Neuronal stem cell (in vitro differentiated cells): ENCODE data around the gene FHL3.

Experiments
- DNase-seq: peaks from one replicate; pipeline ENCODE4 v3.0.0-alpha.2; 2013; ENCODE audit warnings: low spot score
- H2AFZ ChIP-seq: one replicate; pipeline ENCODE4 v1.6.1; 2013; ENCODE audit warnings: mild to moderate bottlenecking, low read length, inconsistent platforms
- H2AK5ac ChIP-seq: 2 replicates; pipeline ENCODE4 v1.6.1; 2013; ENCODE audit warnings: low read depth, mild to moderate bottlenecking, inconsistent platforms, low read length, moderate library complexity, mixed read lengths
- H2BK120ac ChIP-seq: 2 replicates; pipeline ENCODE4 v1.6.1; 2013; ENCODE audit warnings: low read depth, mild to moderate bottlenecking, inconsistent platforms, low read length, moderate library complexity, mixed read lengths
- H2BK12ac ChIP-seq: one replicate; pipeline ENCODE4 v1.6.1; 2013; ENCODE audit warnings: low read length, inconsistent platforms
- H2BK15ac ChIP-seq: 2 replicates; pipeline ENCODE4 v1.6.1; 2013; ENCODE audit warnings: mild to moderate bottlenecking, low read length, inconsistent platforms, mixed read lengths
- H2BK5ac ChIP-seq: one replicate; pipeline ENCODE4 v1.6.1; 2013; ENCODE audit warnings: inconsistent platforms, mild to moderate bottlenecking, low read length, moderate library complexity
- H3K14ac ChIP-seq: one replicate; pipeline ENCODE4 v1.6.1; 2013; ENCODE audit warnings: low read length, inconsistent platforms
- H3K18ac ChIP-seq: 2 replicates; pipeline ENCODE4 v1.6.1; 2013; ENCODE audit warnings: low read length, inconsistent platforms
- H3K23ac ChIP-seq: 2 replicates; pipeline ENCODE4 v1.6.1; 2013; ENCODE audit warnings: low read depth, mild to moderate bottlenecking, mixed read lengths, low read length, inconsistent platforms; ENCODE audit not compliant: poor library complexity
- H3K27ac ChIP-seq: replicated peaks from 3 replicates; pipeline ENCODE4 v1.5.1; 2013; ENCODE audit warnings: low read length, inconsistent platforms
- H3K27me3 ChIP-seq, 3 experiments: 2 replicates each; pipeline ENCODE4 v1.6.1; 2013; ENCODE audit warnings: low read length in 3 of 3, mild to moderate bottlenecking in 2 of 3, inconsistent platforms in 1 of 3, low read depth in 1 of 3, mixed read lengths in 1 of 3, moderate library complexity in 1 of 3; ENCODE audit not compliant: control insufficient read depth in 3 of 3, insufficient read depth in 3 of 3
- H3K36me3 ChIP-seq, 2 donors: replicated peaks in 1 of 2; 2 replicates each; pipeline ENCODE4 v1.6.1; 2013; ENCODE audit warnings: low read length in 2 of 2; ENCODE audit not compliant: control insufficient read depth in 2 of 2, insufficient read depth in 2 of 2
- H3K4ac ChIP-seq: 2 replicates; pipeline ENCODE4 v1.6.1; 2013; ENCODE audit warnings: inconsistent platforms, mild to moderate bottlenecking, low read length, moderate library complexity
- H3K4me1 ChIP-seq, 2 donors: 1 replicate in 1 of 2; 2 replicates in 1 of 2; pipeline ENCODE4 v1.6.1; 2013; ENCODE audit warnings: low read length in 2 of 2, low read depth in 1 of 2; ENCODE audit not compliant: control insufficient read depth in 2 of 2, insufficient read depth in 1 of 2
- H3K4me2 ChIP-seq: one replicate; pipeline ENCODE4 v1.6.1; 2013; ENCODE audit warnings: mild to moderate bottlenecking, low read length, inconsistent platforms; ENCODE audit not compliant: insufficient read depth, poor library complexity, severe bottlenecking
- H3K4me3 ChIP-seq, 2 donors: 2 replicates each; pipeline ENCODE4 v1.5.1; 2013; ENCODE audit warnings: low read length in 2 of 2, mild to moderate bottlenecking in 2 of 2, inconsistent platforms in 1 of 2, moderate library complexity in 1 of 2
- H3K79me1 ChIP-seq: one replicate; pipeline ENCODE4 v1.6.1; 2013; ENCODE audit warnings: low read depth, mild to moderate bottlenecking, inconsistent platforms, low read length, moderate library complexity
- H3K9ac ChIP-seq: one replicate; pipeline ENCODE4 v1.6.1; 2013; ENCODE audit warnings: mild to moderate bottlenecking, low read depth, low read length, inconsistent platforms; ENCODE audit not compliant: poor library complexity
- H3K9me3 ChIP-seq, 2 donors: replicated peaks in 1 of 2; 2 replicates each; pipeline versions ENCODE3 to v1.6.1; 2013; ENCODE audit warnings: low read length in 2 of 2, mild to moderate bottlenecking in 2 of 2, inconsistent platforms in 1 of 2, low read depth in 1 of 2, mixed read lengths in 1 of 2, moderate library complexity in 1 of 2; ENCODE audit not compliant: control insufficient read depth in 2 of 2, insufficient read depth in 1 of 2
- H4K8ac ChIP-seq: one replicate; pipeline ENCODE4 v1.6.1; 2013; ENCODE audit warnings: low read depth, mild to moderate bottlenecking, inconsistent platforms, low read length, moderate library complexity
- H4K91ac ChIP-seq: one replicate; pipeline ENCODE4 v1.6.1; 2013; ENCODE audit warnings: low read length, low read depth, mild to moderate bottlenecking, inconsistent platforms; ENCODE audit not compliant: poor library complexity
- WGBS, 2 donors: extraction: QIAGEN DNeasy Blood & Tissue Kit; methylation state at CpG; one replicate each; pipeline ENCODE4 v1.1.7; 2013; ENCODE audit warnings: missing lambda C conversion rate in 2 of 2, mixed read lengths in 1 of 2; ENCODE audit not compliant: insufficient read length in 2 of 2, insufficient replicate concordance in 1 of 2; ENCODE audit errors: extremely low coverage in 2 of 2; 5-methylcytosine and 5-hydroxymethylcytosine counted together

FHL3 gene

GRCh38 chr1:38000233-38000528 lies 5.1 kb downstream of the FHL3 start:
- H3K36me3 ChIP-seq, result peaks cover 16 to 28% of the 10 kb centered on the region in 2 donors
- no peaks in the 10 kb centered on the region for H3K9me3 ChIP-seq
- no peak overlapping the region for H2BK12ac ChIP-seq
- no peak overlapping the region for H4K91ac ChIP-seq
- H4K8ac ChIP-seq, result no peak overlapping the region
- DNase-seq, result no peak
- H2BK5ac ChIP-seq, result peak overlapping the region; percentile 83
- H3K23ac ChIP-seq, result no peak overlapping the region
- no peak overlapping the region for H3K4ac ChIP-seq
- H3K4me1 ChIP-seq, result peaks cover 37 to 44% of the 10 kb centered on the region in 2 donors
- peaks cover 5% of the 10 kb centered on the region for H3K79me1 ChIP-seq
- no peak overlapping the region for H2BK15ac ChIP-seq
- H3K4me3 ChIP-seq, result peak overlapping the region in 1 of 2 donors; percentile 2
- no peak overlapping the region for H3K14ac ChIP-seq
- H3K27ac ChIP-seq, result peak overlapping the region; percentile 77
- H2AFZ ChIP-seq, result peak overlapping the region; percentile 70
- H3K18ac ChIP-seq, result peak overlapping the region; percentile 86
- no CpG with 5 or more reads among the region's 2 CpGs for WGBS, 2 donors
- H2AK5ac ChIP-seq, result peak overlapping the region; percentile 62
- H3K4me2 ChIP-seq, result peak overlapping the region; percentile 28
- no peak overlapping the region for H2BK120ac ChIP-seq
- H3K9ac ChIP-seq, result peak overlapping the region; percentile 71
- H3K27me3 ChIP-seq, result no peaks in the 10 kb centered on the region

- Histone ChIP-seq H3K4me1 (peaks cover 37 to 42% of the 10 kb centered on the region in 2 donors), H3K27ac (peak overlapping the region; percentile 77)
- WGBS, 2 donors, result no CpG with 5 or more reads among the region's 9 CpGs
Observed at GRCh38 chr1:37999430-38000232, 5.7 kb downstream of the FHL3 start.

GRCh38 chr1:37998913-37999429 lies 6.3 kb downstream of the FHL3 start:
- Histone ChIP-seq H4K91ac (no peak overlapping the region), H3K79me1 (peaks cover 2% of the 10 kb centered on the region), H2AFZ (peak overlapping the region; percentile 70), H2BK120ac (no peak overlapping the region), H2BK12ac (no peak overlapping the region), H3K18ac (no peak overlapping the region), H4K8ac (no peak overlapping the region), H3K4me3 (no peak overlapping the region), H2BK5ac (no peak overlapping the region), H3K4me2 (no peak overlapping the region), H3K27me3 (no peaks in the 10 kb centered on the region), H3K4ac (peak overlapping the region; percentile 54), H3K27ac (no peak overlapping the region), H3K9me3 (no peaks in the 10 kb centered on the region), H2AK5ac (no peak overlapping the region), H3K23ac (peak overlapping the region; percentile 6), H3K36me3 (peaks cover 20 to 33% of the 10 kb centered on the region in 2 donors), H2BK15ac (no peak overlapping the region), H3K14ac (no peak overlapping the region), H3K4me1 (peaks cover 32 to 35% of the 10 kb centered on the region in 2 donors), H3K9ac (no peak overlapping the region)
- no CpG with 5 or more reads among the region's 16 CpGs for WGBS, 2 donors
- no peak for DNase-seq

More at GRCh38 chr1:37999430-38000232, 5.7 kb downstream of the FHL3 start:
- Histone ChIP-seq H2BK15ac (no peak overlapping the region), H3K18ac (peak overlapping the region; percentile 86), H3K23ac (peak overlapping the region; percentile 6), H2BK5ac (peak overlapping the region; percentile 7), H4K91ac (no peak overlapping the region), H3K4me3 (peak overlapping the region in 1 of 2 donors; percentile 2), H2AFZ (peak overlapping the region; percentile 70), H3K4me2 (peak overlapping the region; percentile 12), H2BK120ac (no peak overlapping the region), H4K8ac (no peak overlapping the region), H3K79me1 (peaks cover 3% of the 10 kb centered on the region), H2BK12ac (no peak overlapping the region), H3K14ac (no peak overlapping the region), H3K4ac (no peak overlapping the region), H2AK5ac (peak overlapping the region; percentile 62), H3K9ac (peak overlapping the region; percentile 71), H3K27me3 (no peaks in the 10 kb centered on the region), H3K9me3 (no peaks in the 10 kb centered on the region), H3K36me3 (peaks cover 20 to 33% of the 10 kb centered on the region in 2 donors)
- no peak for DNase-seq

GRCh38 chr1:37998089-37998808 lies 7.1 kb downstream of the FHL3 start:
- H2BK5ac ChIP-seq, result no peak overlapping the region
- H3K14ac ChIP-seq, result no peak overlapping the region
- no peak overlapping the region for H2BK12ac ChIP-seq
- no peak overlapping the region for H3K9ac ChIP-seq
- H2BK120ac ChIP-seq, result no peak overlapping the region
- no peak overlapping the region for H3K4me3 ChIP-seq
- H3K4ac ChIP-seq, result no peak overlapping the region
- no peaks in the 10 kb centered on the region for H3K9me3 ChIP-seq
- H3K79me1 ChIP-seq, result peaks cover under 1% of the 10 kb centered on the region
- DNase-seq, result no peak
- H3K36me3 ChIP-seq, result peaks cover 20 to 33% of the 10 kb centered on the region in 2 donors
- H3K23ac ChIP-seq, result no peak overlapping the region
- H2AFZ ChIP-seq, result no peak overlapping the region
- H3K4me2 ChIP-seq, result no peak overlapping the region
- no peak overlapping the region for H2AK5ac ChIP-seq
- no peak overlapping the region for H4K8ac ChIP-seq
- no peak overlapping the region for H3K18ac ChIP-seq
- H4K91ac ChIP-seq, result no peak overlapping the region
- H3K4me1 ChIP-seq, result peaks cover 25 to 29% of the 10 kb centered on the region in 2 donors
- H3K27ac ChIP-seq, result no peak overlapping the region
- no peak overlapping the region for H2BK15ac ChIP-seq
- WGBS, 2 donors, result no CpG with 5 or more reads among the region's 9 CpGs
- H3K27me3 ChIP-seq, result no peaks in the 10 kb centered on the region
